Measurements from ENCODE around the gene CAMKV. TPM values are rescaled to one million over a fixed set of nuclear protein-coding genes. Genes with fewer than 3 reads are reported as not detected.

The CAMKV gene
- total and polyA plus RNA-seq, 2 donors from 2014 or later, result 0.16 TPM; not detected in 1

- peak within 1 kb of the TSS; percentile 34 to 59 (median 48) for H3K4me3 ChIP-seq (ENCODE audit: low read length in 3 of 3)
- H3K9me3 ChIP-seq (ENCODE audit: control insufficient read depth in 2 of 3, insufficient read depth in 1 of 3, low read length in 3 of 3), result no peaks in the 10 kb centered on the region
- no peaks in the 10 kb centered on the region for H3K36me3 ChIP-seq (ENCODE audit: control insufficient read depth in 2 of 3, insufficient read depth in 3 of 3, low read length in 3 of 3)
- H3K27me3 ChIP-seq (ENCODE audit: control insufficient read depth, insufficient read depth, low read length), result no peaks in the 10 kb centered on the region
- peak within 1 kb of the TSS in 1 of 3 donors; percentile 51 for H3K9ac ChIP-seq (ENCODE audit: low read length in 3 of 3)
- FAIRE-seq, result no peak
- TF ChIP-seq CTCF (IDR thresholded peaks at IDR 0.05; ENCODE audit: borderline replicate concordance, extremely low read depth, insufficient read depth), result no peak
- peak; percentile 75 to 95 (median 89) for DNase-seq
- peaks cover 0 to 13% (median 10%) of the 10 kb centered on the region in 3 donors for H3K4me1 ChIP-seq (ENCODE audit: control insufficient read depth in 2 of 3, insufficient read depth in 2 of 3, low read depth in 1 of 3, low read length in 3 of 3)
- no peak within 1 kb of the TSS for H3K27ac ChIP-seq (ENCODE audit: low read depth in 2 of 2, low read length in 2 of 2)
- intact Hi-C loops (cut with DNase I), result no loop called here
Observed at GRCh38 chr3:49903451-49904424, 34.0 kb upstream of the CAMKV start, which contains the start of gene MST1R. MST1R (minus strand) TSS chr3:49903873; CDS start chr3:49903609, 264 bp downstream.

GRCh38 chr3:49902511-49903345 is 33.0 kb upstream of the CAMKV start:
- no peak for TF ChIP-seq CTCF (IDR thresholded peaks at IDR 0.05; ENCODE audit: borderline replicate concordance, extremely low read depth, insufficient read depth)
- Histone ChIP-seq H3K4me1 (ENCODE audit: control insufficient read depth in 2 of 3, insufficient read depth in 2 of 3, low read depth in 1 of 3, low read length in 3 of 3) (peaks cover 0 to 13% (median 10%) of the 10 kb centered on the region in 3 donors), H3K9ac (ENCODE audit: low read length in 3 of 3) (no peak overlapping the region), H3K27me3 (ENCODE audit: control insufficient read depth, insufficient read depth, low read length) (no peaks in the 10 kb centered on the region), H3K9me3 (ENCODE audit: control insufficient read depth in 2 of 3, insufficient read depth in 1 of 3, low read length in 3 of 3) (no peaks in the 10 kb centered on the region), H3K27ac (ENCODE audit: low read depth in 2 of 2, low read length in 2 of 2) (no peak overlapping the region), H3K4me3 (ENCODE audit: low read length in 3 of 3) (no peak overlapping the region), H3K36me3 (ENCODE audit: control insufficient read depth in 2 of 3, insufficient read depth in 3 of 3, low read length in 3 of 3) (no peaks in the 10 kb centered on the region)
- FAIRE-seq (no peak), DNase-seq (no peak)
- intact Hi-C loops (cut with DNase I), result no loop called here

GRCh38 chr3:49901366-49902339 is 31.9 kb upstream of the CAMKV start:
- peaks cover 0 to 12% (median 9%) of the 10 kb centered on the region in 3 donors for H3K4me1 ChIP-seq (ENCODE audit: control insufficient read depth in 2 of 3, insufficient read depth in 2 of 3, low read depth in 1 of 3, low read length in 3 of 3)
- no peaks in the 10 kb centered on the region for H3K36me3 ChIP-seq (ENCODE audit: control insufficient read depth in 2 of 3, insufficient read depth in 3 of 3, low read length in 3 of 3)
- no peak for TF ChIP-seq CTCF (IDR thresholded peaks at IDR 0.05; ENCODE audit: borderline replicate concordance, extremely low read depth, insufficient read depth)
- no peak for DNase-seq
- FAIRE-seq, result no peak
- H3K27me3 ChIP-seq (ENCODE audit: control insufficient read depth, insufficient read depth, low read length), result no peaks in the 10 kb centered on the region
- H3K4me3 ChIP-seq (ENCODE audit: low read length in 3 of 3), result no peak overlapping the region
- peak overlapping the region in 1 of 2 donors; percentile 65 for H3K27ac ChIP-seq (ENCODE audit: low read depth in 2 of 2, low read length in 2 of 2)
- intact Hi-C loops (cut with DNase I), result no loop called here
- no peak overlapping the region for H3K9ac ChIP-seq (ENCODE audit: low read length in 3 of 3)
- no peaks in the 10 kb centered on the region for H3K9me3 ChIP-seq (ENCODE audit: control insufficient read depth in 2 of 3, insufficient read depth in 1 of 3, low read length in 3 of 3)

All from kidney (tissue), 14 donors.